HG03108 (cell line): Measurements from ENCODE around the gene CEP112.
A peak's percentile ranks its signal among the peaks of the same experiment; 100 is the strongest.

ENCODE experiments used
- ATAC-seq: cut with Tn5 transposase; IDR thresholded peaks from one replicate; pipeline ENCODE4 v1.9.1; 2021; ENCODE audit warnings: moderate library complexity; ENCODE audit not compliant: unreplicated experiment

CEP112 gene

GRCh38 chr17:65896889-65897288 is 295.0 kb downstream of the CEP112 start:
- no peak for ATAC-seq

DNA sequence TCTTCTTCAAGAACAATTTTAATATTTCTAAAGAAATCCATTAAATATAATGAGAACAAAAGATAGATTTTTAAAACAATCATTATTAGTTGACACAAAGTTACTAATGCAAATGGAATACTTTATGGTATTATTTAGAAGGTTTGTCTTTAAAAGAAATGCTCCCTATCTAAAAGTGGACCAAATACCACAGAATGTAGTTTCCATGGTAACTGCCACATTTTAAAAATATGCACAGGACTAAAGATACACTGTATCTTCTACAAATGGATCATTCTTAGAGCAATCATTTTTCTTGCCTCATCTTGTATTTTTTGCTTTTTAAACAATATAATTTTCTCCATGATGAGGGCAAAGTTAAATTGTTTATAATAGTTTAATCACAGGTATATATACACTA is 296.0 kb downstream of the CEP112 start:
- ATAC-seq, result no peak

GRCh38 chr17:65893692-65894279 is 298.1 kb downstream of the CEP112 start:
- no peak for ATAC-seq

DNA sequence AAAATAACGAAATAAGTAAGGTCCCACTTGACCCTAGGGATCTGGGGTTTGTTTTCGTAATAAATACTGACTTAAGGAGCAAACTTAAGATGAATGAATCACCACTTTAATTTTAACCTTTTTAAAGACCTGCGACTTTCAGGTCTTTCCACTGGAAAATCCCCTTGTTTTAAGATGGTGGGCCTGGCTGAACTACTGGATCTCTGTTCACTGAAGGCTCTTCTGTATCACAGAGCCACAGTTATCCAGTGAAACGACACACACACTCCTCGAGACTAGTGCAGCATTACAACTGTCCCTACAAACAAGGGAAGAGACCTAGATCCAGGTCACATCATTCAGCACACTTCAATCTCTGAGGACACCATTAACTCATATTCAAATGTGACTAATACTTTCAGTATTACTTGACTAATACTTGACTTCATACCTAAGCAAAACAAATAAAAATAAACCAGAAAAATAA is 299.0 kb downstream of the CEP112 start:
- peak; percentile 47 for ATAC-seq

GRCh38 chr17:65891231-65891735 is 300.6 kb downstream of the CEP112 start:
- ATAC-seq, result no peak

GRCh38 chr17:65888649-65889048 is 303.3 kb downstream of the CEP112 start:
- no peak for ATAC-seq

GRCh38 chr17:65886315-65887245 is 305.4 kb downstream of the CEP112 start:
- no peak for ATAC-seq

GRCh38 chr17:65885541-65886312 is 306.2 kb downstream of the CEP112 start:
- ATAC-seq, result no peak

DNA sequence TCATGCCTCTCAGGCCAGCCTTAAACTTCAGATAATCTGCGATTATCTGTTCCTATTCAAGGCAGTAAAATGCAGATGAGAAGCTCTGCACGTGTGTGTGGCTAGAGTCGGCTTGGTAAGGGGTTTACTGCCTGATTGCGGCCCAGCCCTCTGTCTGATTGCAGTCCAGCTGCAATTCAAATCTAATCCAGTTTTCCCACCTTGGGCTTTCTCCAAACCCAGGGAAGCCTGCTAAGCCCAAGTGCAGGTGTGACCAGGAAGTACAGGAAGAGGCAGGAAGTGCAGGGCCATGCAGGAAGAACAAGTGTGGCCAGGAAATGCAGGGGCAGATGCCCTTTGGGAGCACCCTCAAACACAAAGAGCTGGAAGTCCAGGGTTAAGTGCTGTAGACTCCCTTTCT is 314.9 kb downstream of the CEP112 start:
- no peak for ATAC-seq

- ATAC-seq, result no peak
These were observed 323.1 kb downstream of the CEP112 start for GRCh38 chr17:65868881-65869280.

DNA sequence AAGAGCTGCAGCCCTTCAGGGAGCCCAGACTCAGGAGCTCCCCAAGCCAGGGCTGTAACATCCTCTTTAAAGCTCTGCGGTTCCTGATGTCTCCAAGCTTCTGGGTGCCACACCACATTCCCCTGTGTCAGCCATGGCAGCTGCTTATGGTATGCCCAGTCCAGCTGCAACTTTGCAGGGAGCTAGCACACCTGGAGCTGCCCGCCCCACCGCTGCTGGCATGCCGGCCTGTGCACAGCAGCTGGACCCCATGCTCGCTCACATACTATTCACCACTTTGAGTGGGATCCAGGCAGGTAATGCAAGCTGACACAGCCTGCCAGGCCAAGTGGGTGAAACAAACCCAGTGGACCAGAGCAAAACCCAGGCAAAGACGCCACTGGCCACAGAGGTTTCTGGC is 324.9 kb downstream of the CEP112 start:
- no peak for ATAC-seq

DNA sequence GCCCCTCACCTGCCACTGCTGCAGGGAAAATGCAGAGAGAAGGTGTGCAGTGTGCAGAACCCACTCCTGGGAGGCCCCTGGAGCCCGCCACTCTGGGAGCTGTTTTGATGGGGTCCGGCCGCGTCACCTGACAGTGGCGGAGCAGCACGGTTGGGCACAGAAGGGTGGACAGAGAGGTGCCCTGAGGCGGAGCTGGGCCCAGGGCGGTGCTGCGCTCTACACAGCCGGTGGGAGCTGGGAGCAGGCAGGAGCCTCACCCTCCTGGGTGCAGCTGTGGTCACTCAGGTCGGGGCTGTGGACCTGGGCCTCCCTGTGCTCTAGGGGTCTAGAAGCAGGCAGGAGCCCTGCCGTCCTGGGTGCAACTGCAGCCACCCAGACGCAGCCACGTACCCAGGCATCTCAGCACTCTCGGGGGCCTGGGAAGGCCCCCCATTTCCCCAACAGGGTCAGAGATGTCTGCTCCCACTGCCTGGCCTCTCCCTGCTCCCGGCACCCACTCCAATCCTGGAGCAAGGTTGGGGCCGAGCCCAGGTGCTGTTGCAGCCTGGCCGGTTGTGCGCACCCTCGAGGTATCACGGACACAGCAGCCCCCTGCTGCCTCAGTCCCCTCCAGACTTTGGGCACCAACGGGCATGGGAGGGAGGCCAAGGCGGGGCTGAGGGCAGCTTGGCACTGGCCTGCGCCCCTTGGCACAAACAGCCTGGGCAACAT is 326.1 kb downstream of the CEP112 start:
- no peak for ATAC-seq

DNA sequence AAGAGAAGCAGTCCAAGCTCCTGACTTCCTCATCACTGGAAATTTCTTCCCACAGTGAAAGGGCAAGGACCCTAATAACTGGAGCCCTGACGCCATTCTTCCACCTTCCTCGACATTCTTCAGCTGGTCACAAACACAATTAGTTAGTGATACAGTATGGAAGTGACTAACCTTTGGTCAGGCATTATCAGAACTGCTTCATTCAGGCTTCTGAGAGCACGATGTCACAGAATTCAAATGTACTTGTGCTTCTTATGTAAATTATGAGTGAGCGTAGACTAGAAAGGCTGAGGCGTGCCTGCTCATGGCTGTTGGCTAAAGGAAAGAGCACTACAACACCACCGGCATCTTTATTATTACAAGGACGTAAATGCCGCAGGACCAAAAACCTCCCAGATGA is 327.5 kb downstream of the CEP112 start:
- ATAC-seq, result no peak

DNA sequence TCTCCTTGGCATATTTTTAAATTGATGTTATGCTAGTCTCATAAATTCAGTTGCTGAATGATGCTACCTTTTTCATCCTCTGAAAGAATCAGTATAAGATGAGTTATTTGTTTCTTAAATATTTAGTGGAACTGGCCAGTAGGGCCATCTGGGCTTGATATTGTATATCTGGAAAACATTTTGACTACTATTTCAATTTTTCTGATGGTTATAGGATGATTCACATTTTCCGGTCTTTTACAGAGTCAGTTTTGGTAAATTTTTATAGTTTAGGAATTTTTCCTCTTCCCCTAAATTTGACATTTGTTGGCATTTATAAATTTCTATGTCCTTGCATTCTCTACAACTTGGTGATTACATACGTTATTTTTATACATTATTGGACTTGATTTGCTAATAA is 334.2 kb downstream of the CEP112 start:
- ATAC-seq, result no peak

- ATAC-seq, result no peak
These were observed 335.1 kb downstream of the CEP112 start for GRCh38 chr17:65856865-65857264.

DNA sequence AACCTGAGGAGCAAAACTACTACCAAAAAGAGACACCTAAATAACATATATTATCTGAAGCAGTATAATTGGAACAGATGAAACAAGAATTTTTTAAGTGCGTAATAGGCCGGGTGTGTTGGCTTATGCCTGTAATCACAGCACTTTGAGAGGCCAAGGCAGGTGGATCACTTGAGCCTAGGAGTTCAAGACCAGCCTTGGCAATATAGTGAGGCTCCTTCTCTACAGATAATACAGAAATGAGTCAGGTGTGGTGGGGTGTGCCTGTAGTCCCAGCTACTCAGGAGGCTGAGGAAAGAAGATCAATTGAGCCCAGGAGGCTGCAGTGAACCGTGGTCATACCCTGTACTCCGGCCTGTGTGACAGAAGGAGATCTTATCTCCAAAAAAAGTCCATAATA is 336.3 kb downstream of the CEP112 start:
- no peak for ATAC-seq

GRCh38 chr17:65855245-65855644 is 336.7 kb downstream of the CEP112 start:
- no peak for ATAC-seq

DNA sequence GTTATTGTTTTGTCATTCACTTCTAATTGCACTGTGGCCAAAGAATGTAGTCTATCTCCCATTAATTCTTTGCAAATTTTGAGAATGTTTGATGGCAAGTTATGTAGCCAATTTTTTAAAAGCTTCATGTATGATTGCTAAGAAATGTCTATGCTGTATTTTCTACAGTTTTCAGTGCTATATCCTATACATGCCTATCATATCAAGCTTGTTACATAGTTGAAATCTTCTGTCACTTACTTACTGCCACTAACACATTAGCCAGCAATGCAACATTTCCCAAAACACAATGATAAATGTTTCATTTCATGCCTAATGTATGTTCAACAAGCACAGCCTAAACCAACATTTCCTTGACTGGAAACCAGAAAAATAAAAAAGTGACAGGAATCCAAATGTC is 338.1 kb downstream of the CEP112 start:
- ATAC-seq, result no peak

DNA sequence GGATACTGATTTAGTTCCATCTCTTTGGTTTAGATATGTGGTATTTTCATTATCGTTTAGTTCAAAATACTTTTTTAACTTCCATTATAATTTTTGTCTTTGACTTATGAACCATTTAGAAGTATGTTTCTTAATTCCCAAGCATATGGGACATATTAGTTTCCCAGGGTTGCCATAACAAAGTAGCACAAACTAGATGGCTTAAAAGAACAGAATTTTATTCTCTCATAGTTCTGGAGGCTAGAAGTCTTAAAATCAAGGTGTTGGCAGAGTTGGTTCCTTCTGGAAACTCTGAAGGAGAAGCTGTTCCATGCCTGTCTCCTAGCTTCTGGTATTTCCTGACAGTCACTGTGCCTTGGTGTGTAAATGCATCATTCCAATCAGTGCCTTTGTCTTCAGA is 339.0 kb downstream of the CEP112 start:
- no peak for ATAC-seq

DNA sequence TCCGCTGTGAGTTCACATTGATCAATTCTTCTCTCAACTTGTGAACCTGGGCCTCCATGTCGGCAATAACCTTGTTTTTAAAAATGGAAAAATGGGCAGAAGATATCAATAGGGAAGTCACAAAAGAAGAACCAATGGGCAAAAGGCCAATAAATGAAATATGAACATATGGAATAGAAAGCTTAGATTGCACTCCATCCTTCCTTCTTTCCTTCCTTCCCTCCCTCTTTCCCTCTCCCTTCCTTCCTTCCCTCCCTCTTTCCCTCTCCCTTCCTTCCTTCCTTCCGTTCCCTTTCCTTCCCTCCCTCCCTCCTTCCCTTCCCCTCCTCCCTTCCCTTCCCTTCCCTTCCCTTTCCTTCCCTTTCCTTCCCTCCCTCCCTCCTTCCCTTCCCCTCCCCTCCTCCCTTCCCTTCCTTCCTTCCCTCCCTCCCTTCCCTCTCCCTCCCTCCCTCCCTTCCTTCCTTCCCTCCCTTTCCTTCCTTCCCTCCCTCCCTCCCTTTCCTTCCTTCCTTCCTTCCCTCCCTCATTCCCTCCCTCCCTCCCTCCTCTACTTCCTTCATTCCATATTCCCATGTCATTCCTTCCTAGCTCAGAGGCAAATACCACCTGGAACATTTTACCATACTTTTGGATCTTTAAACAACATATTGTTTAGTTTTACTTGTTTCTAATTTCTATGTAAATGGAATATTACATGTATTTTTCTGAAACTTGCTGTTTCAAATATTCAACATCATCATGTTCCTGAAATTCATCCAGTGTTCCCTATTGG is 339.8 kb downstream of the CEP112 start:
- no peak for ATAC-seq
